Mesothelial cell of epicardium (in vitro differentiated cells): ENCODE results near the gene KDELR3. TPM values are rescaled to one million over a fixed set of nuclear protein-coding genes. Genes with fewer than 3 reads are reported as not detected.

Experiments
- DNase-seq, 2 experiments: peaks; one replicate each; pipeline ENCODE4 v3.0.0; 2021; ENCODE audit warnings: low spot score in 2 of 2; ENCODE audit not compliant: unreplicated experiment in 2 of 2
- H3K27ac Mint-ChIP-seq: 2 replicates; pipeline ENCODE4 v1.8.0; 2021; ENCODE audit warnings: mixed read lengths
- H3K27me3 Mint-ChIP-seq: 2 replicates; pipeline ENCODE4 v1.8.0; 2021; ENCODE audit warnings: low read depth, mixed read lengths
- H3K36me3 Mint-ChIP-seq: 2 replicates; pipeline ENCODE4 v1.8.0; 2021; ENCODE audit warnings: mixed read lengths
- H3K4me1 Mint-ChIP-seq: 2 replicates; pipeline ENCODE4 v1.8.0; 2021; ENCODE audit warnings: mixed read lengths
- H3K4me3 Mint-ChIP-seq: 2 replicates; pipeline ENCODE4 v1.8.0; 2021; ENCODE audit warnings: mild to moderate bottlenecking, moderate library complexity, mixed read lengths
- H3K9me3 Mint-ChIP-seq: 2 replicates; pipeline ENCODE4 v1.8.0; 2021; ENCODE audit warnings: mixed read lengths
- CTCF ChIP-seq: fragments of 200-600 bp; sonication (generic); IDR thresholded peaks from one replicate; pipeline ENCODE4 v1.5.0; 2021; ENCODE audit warnings: antibody characterized with exemption; ENCODE audit not compliant: unreplicated experiment
- total RNA-seq: library from RNA; stranded (reverse); gene quantifications from 3 replicates; pipeline ENCODE4 v1.2.1, GENCODE V29; 2021

KDELR3 gene
- total RNA-seq, 1 donor from 2014 or later: 14.5 TPM

GRCh38 chr22:38477585-38477984 lies 9.7 kb downstream of the KDELR3 start:
- TF ChIP-seq CTCF: no peak
- Mint-ChIP-seq H3K27me3 (no peaks in the 10 kb centered on the region), H3K4me1 (no peaks in the 10 kb centered on the region)

GRCh38 chr22:38479096-38479837 lies 11.4 kb downstream of the KDELR3 start:
- Mint-ChIP-seq H3K4me3 (no peak overlapping the region), H3K27me3 (no peaks in the 10 kb centered on the region), H3K9me3 (no peaks in the 10 kb centered on the region), H3K36me3 (peaks cover 32% of the 10 kb centered on the region), H3K27ac (peak overlapping the region; percentile 30), H3K4me1 (no peaks in the 10 kb centered on the region)
- TF ChIP-seq CTCF: no peak
- DNase-seq: no peak

More at GRCh38 chr22:38477585-38477984, 9.7 kb downstream of the KDELR3 start:
- no peaks in the 10 kb centered on the region for H3K9me3 Mint-ChIP-seq
- DNase-seq: no peak
- peaks cover 18% of the 10 kb centered on the region for H3K36me3 Mint-ChIP-seq
- no peak overlapping the region for H3K4me3 Mint-ChIP-seq
- peak overlapping the region; percentile 45 for H3K27ac Mint-ChIP-seq

GRCh38 chr22:38481162-38481870 lies 13.4 kb downstream of the KDELR3 start:
- no peak for DNase-seq
- Mint-ChIP-seq H3K9me3 (no peaks in the 10 kb centered on the region), H3K4me1 (no peaks in the 10 kb centered on the region), H3K27me3 (no peaks in the 10 kb centered on the region), H3K27ac (peak overlapping the region; percentile 68), H3K4me3 (no peak overlapping the region), H3K36me3 (peaks cover 42% of the 10 kb centered on the region)
- TF ChIP-seq CTCF: no peak

- DNase-seq: no peak
- no peaks in the 10 kb centered on the region for H3K4me1 Mint-ChIP-seq
- peaks cover 48% of the 10 kb centered on the region for H3K36me3 Mint-ChIP-seq
- no peak overlapping the region for H3K4me3 Mint-ChIP-seq
- no peaks in the 10 kb centered on the region for H3K27me3 Mint-ChIP-seq
- no peaks in the 10 kb centered on the region for H3K9me3 Mint-ChIP-seq
- H3K27ac Mint-ChIP-seq: no peak overlapping the region
- no peak for TF ChIP-seq CTCF
Observed at GRCh38 chr22:38481871-38482332, 14.0 kb downstream of the KDELR3 start.

- no peak overlapping the region for H3K4me3 Mint-ChIP-seq
- H3K4me1 Mint-ChIP-seq: no peaks in the 10 kb centered on the region
- H3K27me3 Mint-ChIP-seq: no peaks in the 10 kb centered on the region
- TF ChIP-seq CTCF: no peak
- H3K27ac Mint-ChIP-seq: no peak overlapping the region
- H3K9me3 Mint-ChIP-seq: no peaks in the 10 kb centered on the region
- no peak for DNase-seq
- peaks cover 47% of the 10 kb centered on the region for H3K36me3 Mint-ChIP-seq
Observed at GRCh38 chr22:38482662-38483308, 14.9 kb downstream of the KDELR3 start.
